ENCODE measurements around the gene NTMT1.

The NTMT1 gene

GRCh38 chr9:129637673-129638439 lies 11.9 kb downstream of the NTMT1 start:
- Histone ChIP-seq H3K27me3 (ENCODE audit: insufficient read depth, poor library complexity, severe bottlenecking) (no peaks in the 10 kb centered on the region), H3K4me3 (replicated peaks; ENCODE audit: insufficient read depth, low read length) (no peak overlapping the region), H3K27ac (replicated peaks) (no peak overlapping the region; the same call in 1 of the 2 replicates)
- TF ChIP-seq POLR2AphosphoS5 (IDR thresholded peaks at IDR 0.05; ENCODE audit: low read depth) = 0 out of 2 replicates have a peak, but pooled peaks have one; percentile 15
- TF ChIP-seq SPI1 (IDR thresholded peaks at IDR 0.05; ENCODE audit: borderline replicate concordance, low read depth) = peak; percentile 56; the same call in 1 of the 2 replicates
- TF ChIP-seq REST (IDR thresholded peaks at IDR 0.05; ENCODE audit: insufficient replicate concordance, low read depth) = no peak
- no peak for TF ChIP-seq GABPA (IDR thresholded peaks at IDR 0.05; ENCODE audit: low read depth)
- TF ChIP-seq CTCF (IDR thresholded peaks at IDR 0.05; ENCODE audit: insufficient read depth, low read length) = no peak
- peak in 1 of 2 experiments; percentile 51 for DNase-seq (ENCODE audit: low read depth in 1 of 2, low spot score in 1 of 2)

GRCh38 chr9:129639034-129639630 lies 13.2 kb downstream of the NTMT1 start:
- no peak overlapping the region for H3K4me3 ChIP-seq (replicated peaks; ENCODE audit: insufficient read depth, low read length)
- no peak overlapping the region for H3K27ac ChIP-seq (replicated peaks)
- TF ChIP-seq POLR2AphosphoS5 (IDR thresholded peaks at IDR 0.05; ENCODE audit: low read depth) = 0 out of 2 replicates have a peak, but pooled peaks have one; percentile 24
- no peak for TF ChIP-seq CTCF (IDR thresholded peaks at IDR 0.05; ENCODE audit: insufficient read depth, low read length)
- DNase-seq (ENCODE audit: low read depth in 1 of 2, low spot score in 1 of 2) = no peak
- H3K27me3 ChIP-seq (ENCODE audit: insufficient read depth, poor library complexity, severe bottlenecking) = no peaks in the 10 kb centered on the region

- no peak overlapping the region for H3K27ac ChIP-seq (replicated peaks)
- TF ChIP-seq POLR2AphosphoS5 (IDR thresholded peaks at IDR 0.05; ENCODE audit: low read depth) = no peak
- TF ChIP-seq GABPA (IDR thresholded peaks at IDR 0.05; ENCODE audit: low read depth) = no peak
- TF ChIP-seq REST (IDR thresholded peaks at IDR 0.05; ENCODE audit: insufficient replicate concordance, low read depth) = no peak
- no peak for TF ChIP-seq CTCF (IDR thresholded peaks at IDR 0.05; ENCODE audit: insufficient read depth, low read length)
- TF ChIP-seq SPI1 (IDR thresholded peaks at IDR 0.05; ENCODE audit: borderline replicate concordance, low read depth) = no peak
- no peaks in the 10 kb centered on the region for H3K27me3 ChIP-seq (ENCODE audit: insufficient read depth, poor library complexity, severe bottlenecking)
- no peak for DNase-seq (ENCODE audit: low read depth in 1 of 2, low spot score in 1 of 2)
- H3K4me3 ChIP-seq (replicated peaks; ENCODE audit: insufficient read depth, low read length) = no peak overlapping the region
Observed at GRCh38 chr9:129639756-129640085, 13.8 kb downstream of the NTMT1 start.
